Caco-2 (cell line): ENCODE measurements around the gene UPP1. TPM values are rescaled to one million over a fixed set of nuclear protein-coding genes. Genes with fewer than 3 reads are reported as not detected.

Experiments used
- BruUV-seq: library from RNA; stranded (reverse); fragments of 400-500 nt; replicated peaks from 2 replicates; lab custom pipeline; 2021; lab: Mats Ljungman, UMichigan
- CTCF ChIA-PET: fragments of 300-600 bp; sonication (Branson Sonifier 250); formaldehyde crosslinking; loops from one replicate; lab custom pipeline; 2022; ENCODE audit warnings: antibody characterized with exemption; lab: Charles Lee
- POLR2A ChIA-PET: fragments of 300-600 bp; sonication (Branson Sonifier 250); formaldehyde crosslinking; loops from one replicate; lab custom pipeline; 2022; ENCODE audit warnings: antibody characterized with exemption; lab: Charles Lee
- DNase-seq, 2 experiments: peaks; one replicate each; pipeline versions ENCODE4 v3.0.0 to v3.0.0-alpha.2; 2020 to 2022
- H3K27me3 ChIP-seq: replicated peaks from 2 replicates; pipeline ENCODE4 v1.6.0; 2011; ENCODE audit warnings: low read length; ENCODE audit not compliant: control insufficient read depth, insufficient read depth
- H3K36me3 ChIP-seq: 2 replicates; pipeline ENCODE4 v1.5.1; 2011; ENCODE audit warnings: low read length; ENCODE audit not compliant: control insufficient read depth, insufficient read depth
- H3K4me1 ChIP-seq: fragments of 250-450 bp; sonication (Bioruptor Pico); 2 replicates; pipeline ENCODE4 v1.5.1; 2020; ENCODE audit warnings: mild to moderate bottlenecking
- H3K4me3 ChIP-seq: 2 replicates; pipeline ENCODE4 v1.5.1; 2011; ENCODE audit warnings: low read depth, mild to moderate bottlenecking, control low read depth, low read length
- H3K9me3 ChIP-seq: fragments of 250-450 bp; sonication (Bioruptor Pico); 2 replicates; pipeline ENCODE4 v1.5.1; 2020; ENCODE audit warnings: mild to moderate bottlenecking, moderate library complexity
- H3K27ac Mint-ChIP-seq: one replicate; pipeline ENCODE4 v1.8.0; 2022; ENCODE audit warnings: mixed read lengths; ENCODE audit not compliant: unreplicated experiment
- H3K27me3 Mint-ChIP-seq: one replicate; pipeline ENCODE4 v1.8.0; 2022; ENCODE audit warnings: mixed read lengths; ENCODE audit not compliant: insufficient read depth, unreplicated experiment
- H3K36me3 Mint-ChIP-seq: one replicate; pipeline ENCODE4 v1.8.0; 2022; ENCODE audit warnings: mild to moderate bottlenecking, mixed read lengths; ENCODE audit not compliant: insufficient read depth, unreplicated experiment
- H3K4me1 Mint-ChIP-seq: one replicate; pipeline ENCODE4 v1.8.0; 2022; ENCODE audit warnings: low read depth, mixed read lengths; ENCODE audit not compliant: unreplicated experiment
- H3K4me3 Mint-ChIP-seq: one replicate; pipeline ENCODE4 v1.8.0; 2022; ENCODE audit warnings: mild to moderate bottlenecking, moderate library complexity, mixed read lengths; ENCODE audit not compliant: unreplicated experiment
- H3K9me3 Mint-ChIP-seq: one replicate; pipeline ENCODE4 v1.8.0; 2022; ENCODE audit warnings: mixed read lengths; ENCODE audit not compliant: unreplicated experiment
- intact Hi-C: fragments of 100-400 bp; cut with micrococcal nuclease; formaldehyde crosslinking; loops from one replicate; pipeline ENCODE4 v1.10.0; 2022; ENCODE audit not compliant: unreplicated experiment
- total RNA-seq: library from RNA; stranded (reverse); gene quantifications from 2 replicates; pipeline ENCODE4 v1.2.3, GENCODE V29; 2022
- TF ChIP-seq, protein P1 (sequence below), 2 experiments: fragments of 200-600 bp in 1 of 2; IDR thresholded peaks; 1 replicate in 1 of 2; 2 replicates in 1 of 2; pipeline versions ENCODE4 v1.5.1 to v1.8.0; 2011 to 2022; ENCODE audit warnings: antibody characterized with exemption in 1 of 2, control low read depth in 1 of 2, inconsistent platforms in 1 of 2, low read depth in 1 of 2, low read length in 1 of 2, mild to moderate bottlenecking in 1 of 2, moderate library complexity in 1 of 2; ENCODE audit not compliant: insufficient read depth in 1 of 2, severe bottlenecking in 1 of 2, unreplicated experiment in 1 of 2

Gene UPP1
- total RNA-seq, 1 experiment from 2014 or later, result 20.6 TPM

DNA sequence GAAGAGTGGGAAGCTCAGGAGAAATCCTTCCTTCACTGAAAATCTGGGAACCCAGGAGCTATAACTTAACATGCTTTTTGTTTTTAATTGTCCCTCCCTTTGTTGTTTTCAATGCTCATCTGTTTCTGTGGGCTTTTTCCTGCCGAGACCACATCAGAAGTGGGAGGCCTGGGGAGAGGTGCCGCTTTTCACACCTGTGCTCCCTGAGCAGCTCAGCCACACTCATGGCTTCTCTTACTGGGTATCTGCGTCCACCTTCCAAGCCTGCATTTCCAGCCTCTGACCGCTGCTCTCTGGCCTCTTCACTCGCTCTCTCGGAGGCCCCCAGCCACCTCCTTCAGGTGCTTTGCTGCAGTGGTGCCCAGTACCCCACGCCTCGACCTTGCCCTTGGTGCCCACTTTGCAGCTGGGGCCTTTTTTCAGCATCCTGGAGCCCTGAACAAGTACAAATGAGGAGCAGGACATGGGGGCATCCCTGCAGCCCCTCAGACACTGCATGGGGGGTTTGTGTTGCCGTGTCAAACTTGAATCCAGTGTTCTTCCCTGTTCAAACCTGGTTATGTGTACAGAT, 43.8 kb upstream of the UPP1 start:
- ChIA-PET CTCF (no interaction called here), POLR2A (no interaction called here)
- H3K27ac Mint-ChIP-seq, result no peak overlapping the region
- H3K4me3 Mint-ChIP-seq, result no peak overlapping the region
- peaks cover 9% of the 10 kb centered on the region for H3K27me3 Mint-ChIP-seq
- no peaks in the 10 kb centered on the region for H3K9me3 Mint-ChIP-seq
- DNase-seq, result no peak
- Histone ChIP-seq H3K36me3 (no peaks in the 10 kb centered on the region), H3K27me3 (no peaks in the 10 kb centered on the region), H3K4me3 (no peak overlapping the region), H3K9me3 (no peaks in the 10 kb centered on the region), H3K4me1 (no peaks in the 10 kb centered on the region)
- H3K36me3 Mint-ChIP-seq, result no peaks in the 10 kb centered on the region
- intact Hi-C loops, result no loop called here
- H3K4me1 Mint-ChIP-seq, result no peaks in the 10 kb centered on the region
- no TSS peak for BruUV-seq
- TF ChIP-seq, protein P1, sequence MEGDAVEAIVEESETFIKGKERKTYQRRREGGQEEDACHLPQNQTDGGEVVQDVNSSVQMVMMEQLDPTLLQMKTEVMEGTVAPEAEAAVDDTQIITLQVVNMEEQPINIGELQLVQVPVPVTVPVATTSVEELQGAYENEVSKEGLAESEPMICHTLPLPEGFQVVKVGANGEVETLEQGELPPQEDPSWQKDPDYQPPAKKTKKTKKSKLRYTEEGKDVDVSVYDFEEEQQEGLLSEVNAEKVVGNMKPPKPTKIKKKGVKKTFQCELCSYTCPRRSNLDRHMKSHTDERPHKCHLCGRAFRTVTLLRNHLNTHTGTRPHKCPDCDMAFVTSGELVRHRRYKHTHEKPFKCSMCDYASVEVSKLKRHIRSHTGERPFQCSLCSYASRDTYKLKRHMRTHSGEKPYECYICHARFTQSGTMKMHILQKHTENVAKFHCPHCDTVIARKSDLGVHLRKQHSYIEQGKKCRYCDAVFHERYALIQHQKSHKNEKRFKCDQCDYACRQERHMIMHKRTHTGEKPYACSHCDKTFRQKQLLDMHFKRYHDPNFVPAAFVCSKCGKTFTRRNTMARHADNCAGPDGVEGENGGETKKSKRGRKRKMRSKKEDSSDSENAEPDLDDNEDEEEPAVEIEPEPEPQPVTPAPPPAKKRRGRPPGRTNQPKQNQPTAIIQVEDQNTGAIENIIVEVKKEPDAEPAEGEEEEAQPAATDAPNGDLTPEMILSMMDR (IDR thresholded peaks at IDR 0.05; ENCODE audit: insufficient read depth in 1 of 2, low read depth in 1 of 2, low read length in 1 of 2, severe bottlenecking in 1 of 2, unreplicated experiment in 1 of 2), result no peak

DNA sequence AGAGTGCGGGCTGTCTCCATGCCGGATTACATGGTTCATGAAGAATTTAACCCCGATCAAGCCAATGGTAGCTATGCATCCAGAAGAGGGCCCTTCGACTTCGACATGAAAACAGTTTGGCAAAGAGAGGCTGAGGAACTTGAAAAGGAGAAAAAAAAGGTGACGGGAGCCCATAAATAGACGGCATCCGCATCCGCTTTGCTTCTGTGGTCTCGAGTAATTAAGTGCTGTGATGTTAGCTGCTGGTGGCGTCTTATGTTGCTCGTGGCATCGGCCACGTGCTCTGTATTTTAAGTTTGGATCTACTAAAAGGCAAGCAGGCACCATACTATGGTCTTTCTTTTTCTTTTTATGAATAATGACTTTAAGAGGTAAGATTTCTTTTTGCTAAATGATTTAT, 42.6 kb upstream of the UPP1 start:
- intact Hi-C loops, result no loop called here
- Mint-ChIP-seq H3K27me3 (peaks cover 8% of the 10 kb centered on the region), H3K4me1 (no peaks in the 10 kb centered on the region), H3K36me3 (no peaks in the 10 kb centered on the region), H3K9me3 (no peaks in the 10 kb centered on the region), H3K4me3 (no peak overlapping the region), H3K27ac (no peak overlapping the region)
- CTCF ChIA-PET, result no interaction called here
- no TSS peak for BruUV-seq
- POLR2A ChIA-PET, result no interaction called here
- TF ChIP-seq, protein P1 (IDR thresholded peaks at IDR 0.05; ENCODE audit: insufficient read depth in 1 of 2, low read depth in 1 of 2, low read length in 1 of 2, severe bottlenecking in 1 of 2, unreplicated experiment in 1 of 2), result no peak
- no peak for DNase-seq
- no peak overlapping the region for H3K4me3 ChIP-seq
- no peaks in the 10 kb centered on the region for H3K4me1 ChIP-seq
- H3K9me3 ChIP-seq, result no peaks in the 10 kb centered on the region
- H3K36me3 ChIP-seq, result no peaks in the 10 kb centered on the region
- no peaks in the 10 kb centered on the region for H3K27me3 ChIP-seq

DNA sequence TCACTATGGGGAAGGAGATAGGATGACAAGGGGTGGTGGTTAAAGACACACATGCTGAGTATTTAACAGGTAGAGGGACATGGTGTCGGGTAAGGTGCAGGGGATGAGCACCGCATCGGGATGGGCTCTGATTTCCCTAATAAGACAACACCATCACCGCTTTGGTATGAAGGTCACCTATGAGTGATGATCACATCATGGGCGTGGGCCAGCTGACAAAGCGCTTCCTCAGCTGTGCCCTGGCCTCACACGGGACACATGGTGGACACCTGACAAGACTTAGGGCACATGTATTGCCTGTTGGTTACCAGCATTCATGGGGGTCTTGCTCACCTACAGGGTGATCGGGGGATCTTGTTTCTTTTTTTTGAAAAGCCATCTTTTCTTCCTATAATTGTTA, 41.0 kb upstream of the UPP1 start:
- H3K9me3 Mint-ChIP-seq, result no peaks in the 10 kb centered on the region
- peaks cover 8% of the 10 kb centered on the region for H3K27me3 Mint-ChIP-seq
- no peaks in the 10 kb centered on the region for H3K36me3 ChIP-seq
- BruUV-seq, result no TSS peak
- no peak overlapping the region for H3K27ac Mint-ChIP-seq
- H3K36me3 Mint-ChIP-seq, result no peaks in the 10 kb centered on the region
- H3K27me3 ChIP-seq, result no peaks in the 10 kb centered on the region
- CTCF ChIA-PET, result no interaction called here
- POLR2A ChIA-PET, result no interaction called here
- intact Hi-C loops, result no loop called here
- H3K4me3 Mint-ChIP-seq, result no peak overlapping the region
- no peak overlapping the region for H3K4me3 ChIP-seq
- no peaks in the 10 kb centered on the region for H3K9me3 ChIP-seq
- no peak for DNase-seq
- H3K4me1 ChIP-seq, result peaks cover 6% of the 10 kb centered on the region; the same call in 1 of the 2 replicates
- H3K4me1 Mint-ChIP-seq, result no peaks in the 10 kb centered on the region
- TF ChIP-seq, protein P1 (IDR thresholded peaks at IDR 0.05; ENCODE audit: insufficient read depth in 1 of 2, low read depth in 1 of 2, low read length in 1 of 2, severe bottlenecking in 1 of 2, unreplicated experiment in 1 of 2), result no peak
